GM19193 (cell line): Measurements from ENCODE around the gene SHISA7.

ENCODE experiments used
- POLR2A ChIP-seq: IDR thresholded peaks from 4 replicates; pipeline ENCODE4 v1.6.1; 2011; ENCODE audit not compliant: insufficient read depth, insufficient read length; ENCODE audit errors: extremely low read depth

Gene SHISA7

DNA sequence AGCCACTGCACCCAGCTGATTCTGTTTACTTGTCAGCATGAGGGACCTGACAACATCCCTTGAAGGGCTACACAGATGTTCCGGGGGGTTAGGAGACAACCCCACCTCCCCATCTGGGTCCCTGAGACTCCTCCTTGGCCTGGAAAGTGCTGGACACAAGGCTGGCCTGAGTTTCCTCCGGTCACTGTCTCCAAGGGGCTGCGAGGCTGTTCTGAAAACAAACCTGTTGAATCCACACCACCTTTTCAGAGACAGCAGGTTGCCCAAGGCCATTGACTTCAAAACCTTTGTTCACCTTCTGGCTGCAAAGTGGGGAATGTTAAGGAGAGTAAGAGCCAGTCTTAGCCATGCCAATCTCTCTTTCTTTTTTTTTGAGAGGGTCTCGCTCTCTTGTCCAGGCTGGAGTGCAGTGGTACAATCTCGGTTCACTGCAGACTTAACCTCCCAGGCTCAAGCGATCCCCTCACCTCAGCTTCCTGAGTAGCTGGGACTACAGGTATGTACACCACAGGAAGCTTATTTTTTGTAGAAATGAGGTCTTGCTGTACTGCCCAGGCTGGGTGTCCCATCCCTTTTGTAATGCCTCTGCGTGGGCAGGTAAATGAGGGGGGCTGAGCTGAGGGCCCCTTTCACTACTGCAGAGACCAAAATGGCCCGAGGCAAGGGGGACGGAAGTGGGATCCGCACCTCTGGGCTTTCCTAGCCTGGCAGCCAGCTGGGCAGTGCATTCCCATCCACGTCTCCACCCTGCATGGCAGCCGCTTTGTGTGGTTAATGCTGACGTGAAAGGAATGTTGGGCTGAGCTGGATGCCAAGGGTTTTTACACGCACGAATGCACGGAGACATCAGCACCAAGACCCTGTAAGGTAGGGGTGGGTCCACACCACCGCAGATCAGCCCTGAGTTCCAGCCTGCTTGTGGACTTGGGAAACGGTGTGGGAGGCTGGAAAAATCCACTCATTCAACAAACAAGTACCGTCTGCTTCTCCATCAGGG, 31.5 kb upstream of the SHISA7 start:
- no peak for TF ChIP-seq POLR2A

DNA sequence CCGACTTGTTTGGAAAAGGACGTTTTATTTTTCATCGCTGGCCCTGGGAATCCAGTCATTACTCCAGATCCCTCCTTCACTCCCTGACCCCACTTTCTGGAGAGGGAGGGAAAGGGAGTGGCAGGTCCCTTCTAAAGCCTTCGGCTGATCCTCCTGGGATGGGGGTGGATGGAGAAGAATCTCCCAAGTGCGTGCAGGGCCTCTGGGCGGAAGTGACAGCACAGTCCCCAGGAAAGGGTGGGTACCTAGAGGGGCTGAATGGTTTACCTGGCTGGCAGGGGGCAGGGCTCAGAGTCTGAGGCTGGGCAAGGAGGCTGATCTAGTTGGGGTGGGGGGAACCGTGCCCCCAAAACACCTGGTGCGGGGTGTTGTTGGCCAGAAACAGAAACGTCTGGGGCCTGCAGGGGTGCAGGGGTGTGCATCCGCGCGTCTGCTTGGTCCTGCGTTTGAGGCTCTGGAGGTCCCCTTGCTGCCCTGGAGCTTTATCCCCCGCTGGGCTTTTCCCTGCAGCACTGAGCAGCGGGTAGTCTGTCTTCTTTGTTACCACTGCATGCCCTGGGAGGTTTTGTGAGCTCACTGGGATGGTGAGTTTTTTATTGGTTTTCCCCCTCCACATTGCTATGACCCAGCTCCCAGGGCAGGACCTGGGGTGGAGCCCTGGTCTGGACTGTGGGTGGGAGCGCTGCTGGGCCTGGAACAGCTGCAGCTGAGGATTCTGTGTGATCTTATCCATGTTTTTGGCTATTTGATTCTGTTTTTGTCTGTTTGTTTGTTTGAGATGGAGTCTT, 30.3 kb upstream of the SHISA7 start:
- TF ChIP-seq POLR2A: no peak

DNA sequence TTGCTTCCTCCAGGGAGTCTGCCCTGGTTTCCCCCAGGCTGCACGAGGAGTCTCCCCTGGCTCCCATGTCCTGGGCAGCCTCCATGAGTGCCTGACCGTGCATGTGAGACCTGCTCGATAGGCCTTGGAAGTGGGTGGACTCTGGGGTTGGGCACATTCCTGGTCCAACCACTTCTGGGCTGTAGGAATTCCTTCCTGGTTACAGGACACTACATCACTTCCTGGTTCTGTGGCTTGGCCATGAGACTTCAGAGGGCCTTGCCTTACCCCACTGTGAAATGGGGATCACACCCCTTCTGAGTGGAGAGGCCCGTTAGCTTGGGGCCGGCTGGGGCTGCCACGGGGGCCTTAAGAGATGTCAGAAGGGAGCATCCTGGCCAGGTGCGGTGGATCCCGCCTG, 29.4 kb upstream of the SHISA7 start:
- TF ChIP-seq POLR2A: no peak

DNA sequence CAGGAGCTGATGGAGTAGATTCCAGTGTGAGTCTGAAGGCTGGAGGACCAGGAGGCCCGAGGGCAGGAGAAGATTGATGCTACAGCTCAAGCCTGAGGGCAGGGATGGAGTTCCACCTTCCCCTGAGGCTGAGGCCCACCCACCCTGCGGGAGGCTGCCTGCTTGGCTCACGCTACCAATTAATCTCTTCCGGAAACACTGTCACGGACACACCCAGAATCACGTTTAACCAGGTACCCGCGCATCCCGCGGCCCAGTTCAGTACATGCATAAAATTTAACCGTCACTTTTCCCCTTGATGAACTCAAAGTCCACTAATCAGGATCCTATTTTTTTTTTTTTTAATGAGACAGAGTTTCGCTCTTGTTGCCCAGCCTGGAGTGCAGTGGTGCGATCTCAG, 28.2 kb upstream of the SHISA7 start:
- no peak for TF ChIP-seq POLR2A

DNA sequence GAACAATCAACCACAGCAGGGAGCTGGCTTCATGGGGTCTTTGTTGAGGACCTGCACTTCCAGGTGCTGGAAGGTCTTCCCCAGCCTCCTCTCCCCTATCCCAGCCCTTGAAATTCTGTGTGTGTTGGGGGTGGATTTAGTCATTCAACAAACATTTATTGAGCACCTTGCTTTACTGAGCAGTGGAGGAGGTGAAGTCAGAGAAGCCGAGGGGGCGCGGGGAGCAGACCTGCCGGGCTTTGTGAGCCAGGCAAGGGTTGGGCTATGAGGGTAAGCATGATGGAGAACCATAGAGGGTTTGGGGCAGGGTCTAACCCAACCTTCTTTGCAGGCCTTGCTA, 24.9 kb upstream of the SHISA7 start:
- no peak for TF ChIP-seq POLR2A

DNA sequence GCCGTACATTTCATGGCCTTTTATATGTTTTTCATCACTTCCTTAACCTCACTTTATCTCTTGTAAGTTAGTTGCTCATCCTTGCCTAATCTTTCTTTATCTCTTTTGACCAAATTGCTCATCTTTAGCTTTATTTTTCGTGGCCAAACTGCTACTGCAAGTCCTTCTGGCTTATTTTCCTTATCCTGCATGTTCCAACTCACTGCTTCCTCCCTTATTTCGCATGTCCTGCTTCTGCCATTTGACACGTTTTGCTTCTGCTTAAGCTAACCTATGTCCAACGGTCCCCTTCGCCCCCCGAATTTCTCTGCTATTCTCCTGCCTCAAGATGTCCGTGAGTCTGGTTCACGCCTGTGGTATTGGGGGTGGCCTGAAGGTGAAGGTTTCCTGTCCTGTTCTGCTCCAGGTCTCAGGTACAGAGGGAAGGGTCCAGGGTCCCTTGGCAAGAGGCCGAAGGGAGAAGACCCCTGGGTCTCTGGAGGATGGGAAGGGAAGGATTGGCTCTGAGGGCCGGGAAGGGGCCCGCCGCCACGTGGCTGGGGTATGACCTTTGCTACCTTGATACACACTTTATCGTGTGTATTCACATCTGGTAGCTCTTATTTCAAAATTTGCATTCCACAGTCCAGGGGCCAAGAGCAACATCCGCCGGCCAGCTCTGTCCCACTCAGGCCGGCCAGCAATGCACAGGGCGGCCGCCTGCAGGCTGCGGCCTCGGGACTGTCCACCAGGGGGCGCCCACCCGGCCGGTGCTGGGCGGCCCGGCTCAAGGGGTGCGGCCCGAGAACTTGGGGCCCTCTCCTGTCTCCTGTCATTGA, 24.3 kb upstream of the SHISA7 start:
- TF ChIP-seq POLR2A: no peak

DNA sequence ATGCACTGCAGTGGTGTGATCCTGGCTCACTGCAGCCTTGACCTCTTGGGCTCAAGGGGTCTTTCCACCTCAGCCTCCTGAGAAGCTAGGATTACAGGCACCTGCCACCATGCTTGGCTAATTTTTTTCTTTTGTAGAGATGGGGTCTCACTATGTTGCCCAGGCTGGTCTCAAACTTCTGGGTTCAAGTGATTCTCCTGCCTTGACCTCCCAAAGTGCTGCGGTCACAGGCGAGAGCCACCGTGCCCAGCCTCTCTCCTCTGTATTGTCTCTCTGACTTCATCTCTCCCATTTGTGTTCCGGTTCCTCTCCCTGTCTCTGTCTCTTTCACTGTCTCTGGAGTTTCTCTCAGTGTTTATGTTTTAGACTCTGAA, 23.1 kb upstream of the SHISA7 start:
- TF ChIP-seq POLR2A: no peak

DNA sequence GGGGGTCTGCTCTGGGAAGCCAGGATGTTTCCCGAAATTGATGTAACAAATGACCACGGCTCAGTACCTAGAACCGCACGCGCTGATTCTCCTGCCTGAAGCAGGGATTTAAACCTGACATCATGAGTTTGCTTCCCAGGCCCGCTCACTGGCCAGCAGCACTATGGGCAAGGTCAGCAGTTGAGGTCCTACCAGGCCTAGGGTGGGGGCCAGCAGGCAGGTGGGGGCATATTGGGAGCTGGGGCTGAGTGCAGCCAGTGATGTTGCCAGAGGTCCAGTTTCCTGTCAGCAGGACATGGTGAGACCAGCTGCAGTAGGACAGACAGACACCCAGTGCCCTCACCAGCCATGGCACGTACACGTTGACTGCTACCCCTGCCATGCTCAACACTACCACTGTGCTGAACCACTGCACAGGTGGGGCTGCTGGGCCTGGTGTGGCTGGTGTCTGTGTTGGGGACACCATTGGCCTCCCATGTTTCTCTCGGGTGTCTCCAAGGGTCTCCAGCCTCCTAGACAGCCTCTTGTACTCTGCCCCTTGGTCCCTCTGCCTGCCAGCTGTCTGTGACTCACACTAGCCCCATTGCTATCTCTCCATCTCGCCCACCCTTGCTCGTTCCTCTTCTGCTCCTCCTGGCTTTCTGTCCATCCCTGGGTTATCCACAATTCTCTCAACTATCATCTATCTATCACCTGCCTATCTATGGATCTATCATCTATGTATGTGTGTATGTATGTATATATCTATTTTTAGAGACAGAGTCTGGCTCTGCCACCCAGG, 22.6 kb upstream of the SHISA7 start:
- no peak for TF ChIP-seq POLR2A

DNA sequence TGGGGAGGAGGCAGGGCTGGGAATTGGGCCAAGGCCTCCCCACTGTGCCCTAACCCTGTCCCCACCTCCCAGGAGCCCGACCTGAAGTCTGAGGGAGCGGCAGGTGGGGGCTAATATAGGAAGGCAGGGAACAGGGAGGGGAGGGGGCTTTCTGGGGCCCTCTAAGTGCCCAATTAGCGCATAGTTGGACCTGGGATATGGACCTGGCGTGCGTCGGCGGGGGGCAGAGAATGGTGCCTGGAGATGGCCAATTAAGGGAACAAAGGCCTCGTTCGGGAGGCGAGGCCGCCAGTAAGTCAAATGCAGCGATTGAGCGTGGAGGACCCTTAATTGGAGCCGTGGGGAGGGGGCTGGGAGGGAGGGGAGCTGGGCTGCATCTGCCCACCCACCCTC, 21.6 kb upstream of the SHISA7 start, which contains the start of gene C19orf85:
TSS of gene C19orf85 (minus strand) at position 90 of the 393 bp plus-strand sequence. CDS start 197 bp downstream, outside the sequence.
- TF ChIP-seq POLR2A: no peak

DNA sequence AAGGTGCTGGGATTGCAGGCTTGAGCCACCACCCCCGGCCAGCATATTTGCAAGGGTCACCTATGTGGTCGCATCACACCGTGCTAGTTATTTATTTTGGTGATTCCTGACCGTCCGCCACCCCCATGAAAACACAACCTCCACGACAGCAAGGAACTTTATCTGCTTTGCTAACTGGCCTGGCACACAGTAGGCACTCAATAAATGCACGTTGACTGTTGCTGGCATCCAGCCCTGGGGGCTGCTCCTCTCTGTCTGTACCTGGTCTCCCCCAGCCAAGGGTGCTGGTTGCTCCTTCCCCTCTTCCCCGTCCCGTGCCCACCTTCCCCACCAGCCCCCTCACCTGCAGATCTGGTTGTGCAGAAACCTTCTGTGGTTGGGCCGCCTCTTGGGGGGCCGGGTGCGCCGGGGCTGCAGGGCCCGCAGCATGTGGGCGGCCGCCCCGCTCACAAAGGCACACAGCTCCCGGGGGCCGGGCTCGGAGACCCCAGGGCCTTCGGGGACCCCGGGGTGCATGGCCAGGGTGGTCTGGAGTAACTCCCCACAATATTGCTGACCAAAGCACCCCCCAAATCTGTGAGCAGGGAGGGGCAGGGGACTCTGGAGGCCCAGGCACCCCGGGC, 21.1 kb upstream of the SHISA7 start:
- no peak for TF ChIP-seq POLR2A

DNA sequence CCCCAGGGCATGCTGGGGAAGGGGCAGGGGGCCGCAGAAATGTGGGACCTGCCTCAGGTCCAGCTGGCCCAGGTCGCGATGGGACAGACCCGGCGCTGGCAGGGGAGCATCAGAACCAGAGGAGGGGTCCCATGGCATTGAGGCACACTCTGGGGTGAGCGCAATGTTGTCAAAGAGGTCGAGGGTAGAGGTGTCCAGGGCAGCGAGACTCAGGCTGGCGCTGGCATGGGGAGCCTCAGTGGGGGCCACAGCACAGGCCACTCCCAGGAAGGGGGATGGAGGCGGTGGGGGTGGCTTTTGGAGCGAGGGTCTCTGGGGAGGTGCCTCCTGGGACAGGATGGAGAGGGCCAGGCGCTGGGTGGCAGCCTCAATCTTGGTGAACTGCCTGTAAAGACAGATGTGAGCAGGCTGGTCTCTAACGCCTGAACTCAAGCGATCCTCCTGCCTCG, 20.5 kb upstream of the SHISA7 start:
- no peak for TF ChIP-seq POLR2A

DNA sequence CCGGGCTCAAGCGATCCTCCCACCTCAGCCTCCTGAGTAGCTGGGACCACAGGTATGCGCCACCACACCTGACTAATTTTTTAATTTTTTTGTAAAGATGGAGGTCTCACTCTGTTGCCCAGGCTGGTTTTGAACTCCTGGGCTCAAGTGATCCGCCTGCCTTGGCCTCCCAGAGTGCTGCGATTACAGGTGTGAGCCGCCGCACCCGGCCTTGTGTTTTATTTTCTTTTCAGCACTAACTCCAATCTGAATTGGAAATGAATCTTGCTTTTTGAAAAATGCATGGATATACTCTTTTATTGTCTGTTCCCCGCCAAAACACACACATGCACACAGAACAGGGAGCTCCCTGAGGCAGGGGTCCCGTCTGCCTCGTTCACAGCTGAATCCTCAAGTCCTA, 19.6 kb upstream of the SHISA7 start:
- TF ChIP-seq POLR2A: no peak

DNA sequence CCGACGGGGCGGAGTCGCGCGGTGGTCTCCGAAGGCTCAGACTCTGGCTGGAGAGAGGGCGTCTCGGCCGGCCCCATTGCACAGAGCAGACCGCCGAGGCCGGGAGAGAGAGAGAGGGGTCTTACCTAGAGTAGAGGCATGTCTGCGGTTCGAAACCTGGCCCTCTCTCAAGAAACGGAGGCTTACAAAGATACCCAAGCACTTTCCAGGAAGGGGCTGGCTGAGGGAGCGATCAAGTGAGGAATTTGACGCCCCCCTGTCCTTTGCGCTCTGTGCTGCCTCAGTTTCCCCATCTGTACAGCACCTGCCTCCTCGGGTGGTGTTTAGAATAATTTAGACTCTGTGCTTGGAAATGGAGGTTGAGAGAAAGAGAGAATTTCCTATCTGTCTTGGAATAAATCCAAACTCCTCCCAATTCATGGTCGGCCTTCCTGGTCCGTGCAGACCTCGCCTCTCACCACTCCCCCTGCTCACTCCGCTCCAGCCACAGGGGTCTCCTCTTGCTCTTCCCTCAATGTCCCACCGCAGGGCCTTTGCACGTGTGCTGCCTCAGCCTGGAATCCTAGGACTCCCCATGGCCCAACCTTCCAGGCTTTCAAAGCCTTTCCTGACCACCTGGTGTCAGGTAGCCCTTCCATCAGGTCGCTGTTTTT, 19.0 kb upstream of the SHISA7 start:
- TF ChIP-seq POLR2A: no peak
